GM19452 (cell line): ENCODE results near the gene CAMK1G.

Source experiments
- ATAC-seq: cut with Tn5 transposase; IDR thresholded peaks from one replicate; pipeline ENCODE4 v1.9.1; 2021; ENCODE audit not compliant: unreplicated experiment

CAMK1G gene

GRCh38 chr1:209583408-209583807, at the start of gene CAMK1G:
Gene CAMK1G, plus strand, starts transcription at chr1:209583714. Its CDS starts 11,270 bp downstream, at chr1:209594984.
- ATAC-seq: no peak

GRCh38 chr1:209534496-209535250, 48.8 kb upstream of the CAMK1G start:
- ATAC-seq: no peak

GRCh38 chr1:209536843-209537242, 46.7 kb upstream of the CAMK1G start:
- no peak for ATAC-seq

GRCh38 chr1:209537336-209538114, 46.0 kb upstream of the CAMK1G start:
- no peak for ATAC-seq

GRCh38 chr1:209539576-209539975, 43.9 kb upstream of the CAMK1G start:
- ATAC-seq: no peak

GRCh38 chr1:209542585-209542984, 40.9 kb upstream of the CAMK1G start:
- no peak for ATAC-seq

GRCh38 chr1:209544098-209544497, 39.4 kb upstream of the CAMK1G start:
- no peak for ATAC-seq

- ATAC-seq: no peak
Measured at GRCh38 chr1:209545423-209545822, 38.1 kb upstream of the CAMK1G start.

- ATAC-seq: no peak
Measured at GRCh38 chr1:209546390-209547085, 37.0 kb upstream of the CAMK1G start.

- no peak for ATAC-seq
Measured at GRCh38 chr1:209547626-209548025, 35.9 kb upstream of the CAMK1G start.

- no peak for ATAC-seq
Measured at GRCh38 chr1:209549443-209550205, 33.9 kb upstream of the CAMK1G start.

GRCh38 chr1:209550519-209550918, 33.0 kb upstream of the CAMK1G start:
- ATAC-seq: no peak

GRCh38 chr1:209552406-209553264, 30.9 kb upstream of the CAMK1G start:
- ATAC-seq: no peak

GRCh38 chr1:209554761-209555611, 28.5 kb upstream of the CAMK1G start:
- ATAC-seq: no peak

- ATAC-seq: no peak
Measured at GRCh38 chr1:209556162-209556690, 27.3 kb upstream of the CAMK1G start.

GRCh38 chr1:209557221-209557620, 26.3 kb upstream of the CAMK1G start:
- no peak for ATAC-seq

- ATAC-seq: no peak
Measured at GRCh38 chr1:209560529-209560928, 23.0 kb upstream of the CAMK1G start.

- ATAC-seq: no peak
Measured at GRCh38 chr1:209560952-209561351, 22.6 kb upstream of the CAMK1G start.

GRCh38 chr1:209561532-209561931, 22.0 kb upstream of the CAMK1G start:
- ATAC-seq: no peak
